ENCODE results near the gene ATP11C.

GRCh38 chrX:139758809-139759208 lies 174.0 kb downstream of the ATP11C start:
- TF ChIP-seq MYC (IDR thresholded peaks at IDR 0.05; ENCODE audit: borderline replicate concordance, low read length): no peak
- TF ChIP-seq CTCF (IDR thresholded peaks at IDR 0.05): no peak
- TF ChIP-seq MAFK (IDR thresholded peaks at IDR 0.05; ENCODE audit: partially characterized antibody): no peak
- TF ChIP-seq JUNB (IDR thresholded peaks at IDR 0.05): no peak
- no peak for TF ChIP-seq SMC3 (IDR thresholded peaks at IDR 0.05)
- no peak for TF ChIP-seq NR3C1 (IDR thresholded peaks at IDR 0.05)
- TF ChIP-seq USF2 (IDR thresholded peaks at IDR 0.05): no peak
